Smooth muscle cell (in vitro differentiated cells): Measurements from ENCODE around the gene WTIP. TPM values are rescaled to one million over a fixed set of nuclear protein-coding genes. Genes with fewer than 3 reads are reported as not detected.

Source experiments
- DNase-seq: peaks from one replicate; lab custom pipeline; 2025; ENCODE audit not compliant: unreplicated experiment; lab: John Stamatoyannopoulos, UW
- H2AFZ ChIP-seq: fragments of 200-600 bp; sonication (generic); 2 replicates; pipeline ENCODE4 v1.6.0; 2016; ENCODE audit warnings: antibody characterized with exemption, low read depth, mild to moderate bottlenecking
- H3F3A ChIP-seq: fragments of 200-600 bp; sonication (generic); 2 replicates; pipeline ENCODE4 v1.6.0; 2017; ENCODE audit warnings: antibody characterized with exemption, low read depth
- H3K27ac ChIP-seq: fragments of 200-600 bp; sonication (generic); 2 replicates; pipeline ENCODE4 v1.5.1; 2016; ENCODE audit warnings: low read depth, mild to moderate bottlenecking
- H3K27me3 ChIP-seq: fragments of 200-600 bp; sonication (generic); 2 replicates; pipeline ENCODE4 v1.6.1; 2016; ENCODE audit warnings: low read depth, mild to moderate bottlenecking
- H3K36me3 ChIP-seq: fragments of 200-600 bp; sonication (generic); 2 replicates; pipeline ENCODE4 v1.5.1; 2016; ENCODE audit warnings: low read depth
- H3K4me1 ChIP-seq: fragments of 200-600 bp; sonication (generic); 2 replicates; pipeline ENCODE4 v1.5.1; 2016; ENCODE audit warnings: low read depth
- H3K4me2 ChIP-seq: fragments of 200-600 bp; sonication (generic); 2 replicates; pipeline ENCODE4 v1.6.0; 2016; ENCODE audit warnings: mild to moderate bottlenecking
- H3K4me3 ChIP-seq: fragments of 200-600 bp; sonication (generic); 2 replicates; pipeline ENCODE4 v1.5.1; 2016; ENCODE audit warnings: mild to moderate bottlenecking
- H3K79me2 ChIP-seq: fragments of 200-600 bp; sonication (generic); 2 replicates; pipeline ENCODE4 v1.6.0; 2016; ENCODE audit warnings: low read depth, mild to moderate bottlenecking
- H3K9ac ChIP-seq: fragments of 200-600 bp; sonication (generic); 2 replicates; pipeline ENCODE4 v1.6.0; 2016; ENCODE audit warnings: low read depth
- H3K9me3 ChIP-seq: fragments of 200-600 bp; sonication (generic); replicated peaks from 2 replicates; pipeline ENCODE4 v1.5.1; 2016; ENCODE audit warnings: low read depth
- H4K20me1 ChIP-seq: fragments of 200-600 bp; sonication (generic); 2 replicates; pipeline ENCODE4 v1.6.0; 2016; ENCODE audit warnings: low read depth
- CTCF ChIP-seq: fragments of 200-600 bp; sonication (generic); IDR thresholded peaks from 2 replicates; pipeline ENCODE4 v1.5.1; 2017; ENCODE audit warnings: borderline replicate concordance, mild to moderate bottlenecking, antibody characterized with exemption; ENCODE audit not compliant: insufficient read depth, poor library complexity, severe bottlenecking
- WGBS: methylation state at CpG from one replicate; pipeline ENCODE4 v1.1.7; 2016; ENCODE audit warnings: low lambda C conversion rate; 5-methylcytosine and 5-hydroxymethylcytosine counted together
- polyA plus RNA-seq: library from polyadenylated mRNA; unstranded; fragments of >200 nt; fragmentation: Nextera tagmentation; extraction: Ambion mirVana; gene quantifications from 2 replicates; pipeline ENCODE4 v1.2.1, GENCODE V29; 2016
- total RNA-seq: library from RNA; depleted of rRNA; stranded (reverse); fragments of >200 nt; gene quantifications from 2 replicates; pipeline ENCODE4 v1.2.3, GENCODE V29; 2014

Gene WTIP
- total RNA-seq = 9.5 and 13.8 TPM in 2 replicates
- polyA plus RNA-seq = 13.1 and 16.0 TPM in 2 replicates

DNA sequence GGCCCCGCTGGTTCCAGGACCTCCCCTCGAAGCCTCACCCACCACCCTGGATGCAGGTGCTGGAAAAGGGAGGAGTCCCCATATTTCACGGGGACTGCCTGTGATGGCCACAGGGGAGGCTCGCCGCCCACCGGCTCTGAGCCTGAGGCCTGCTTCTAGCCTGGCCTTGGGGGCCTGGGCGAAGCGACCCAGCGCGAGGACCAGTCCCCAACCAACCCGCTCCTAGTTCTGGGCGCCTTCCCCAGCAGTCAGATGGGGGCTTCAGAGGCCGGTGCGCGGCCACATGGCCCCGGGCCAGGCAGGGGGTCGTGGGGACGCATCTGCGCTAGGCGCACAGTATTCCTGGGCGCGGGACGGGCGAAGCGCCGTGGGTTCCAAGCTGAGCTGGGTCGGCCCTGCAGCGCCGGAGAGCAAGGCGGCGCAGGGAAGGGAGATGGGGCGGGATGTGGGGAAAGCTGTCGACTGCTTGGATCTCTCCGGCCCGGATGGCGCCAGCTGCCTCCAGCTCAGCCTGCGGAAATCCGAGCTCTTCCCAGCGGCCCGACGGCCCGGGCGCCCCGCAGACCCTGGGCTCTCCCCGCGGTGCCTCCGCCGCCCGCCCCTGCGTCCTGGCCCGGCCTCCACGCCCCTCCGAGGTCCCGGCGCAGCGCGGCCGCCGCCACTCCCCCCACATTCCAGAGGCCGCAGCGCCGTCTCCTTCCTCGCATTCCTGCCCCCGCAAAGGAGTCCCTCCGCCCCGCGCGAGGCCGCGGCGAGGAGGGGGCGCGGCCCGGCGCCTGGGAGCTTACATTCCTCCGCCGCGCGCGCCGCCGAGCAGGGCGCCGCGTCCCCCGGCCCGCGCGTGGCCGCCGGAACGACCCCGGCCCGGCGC is at the start of gene WTIP:
TSS of gene WTIP (plus strand) at position 788 of the 871 bp plus-strand sequence. CDS start 217 bp downstream, outside the sequence.
- Histone ChIP-seq H4K20me1 (peaks cover 38% of the 10 kb centered on the region), H3K27me3 (no peaks in the 10 kb centered on the region), H3K36me3 (no peaks in the 10 kb centered on the region), H3K27ac (peak within 1 kb of the TSS; percentile 63), H3K4me1 (peaks cover 10% of the 10 kb centered on the region), H2AFZ (peak within 1 kb of the TSS; percentile 72), H3K4me3 (peak within 1 kb of the TSS; percentile 84), H3K79me2 (peaks cover 41% of the 10 kb centered on the region), H3K9ac (peak within 1 kb of the TSS; percentile 64), H3K4me2 (peak within 1 kb of the TSS; percentile 97), H3K9me3 (no peaks in the 10 kb centered on the region), H3F3A (no peaks in the 10 kb centered on the region)
- peak; percentile 59 for DNase-seq
- WGBS = 8% methylated on average over 66 of the region's 95 CpGs
- no peak for TF ChIP-seq CTCF

- WGBS = 94% methylated on average over 5 of the region's 5 CpGs
- no peaks in the 10 kb centered on the region for H3F3A ChIP-seq
- H3K9ac ChIP-seq = no peak overlapping the region
- H3K79me2 ChIP-seq = peaks cover 86% of the 10 kb centered on the region
- no peak overlapping the region for H3K4me2 ChIP-seq
- no peaks in the 10 kb centered on the region for H3K9me3 ChIP-seq
- no peak overlapping the region for H3K4me3 ChIP-seq
- H2AFZ ChIP-seq = no peak overlapping the region
- no peak for DNase-seq
- no peak overlapping the region for H3K27ac ChIP-seq
- H3K36me3 ChIP-seq = peaks cover 6% of the 10 kb centered on the region
- no peak for TF ChIP-seq CTCF
- H4K20me1 ChIP-seq = peaks cover 90% of the 10 kb centered on the region
- H3K27me3 ChIP-seq = no peaks in the 10 kb centered on the region
- H3K4me1 ChIP-seq = peaks cover 24% of the 10 kb centered on the region
These were observed 48.8 kb upstream of the WTIP start for GRCh38 chr19:34432797-34433196.

- peaks cover 73% of the 10 kb centered on the region for H3K79me2 ChIP-seq
- H3K27ac ChIP-seq = no peak overlapping the region
- TF ChIP-seq CTCF = no peak
- H3K27me3 ChIP-seq = no peaks in the 10 kb centered on the region
- no peak overlapping the region for H3K9ac ChIP-seq
- H3K4me3 ChIP-seq = no peak overlapping the region
- no peak overlapping the region for H2AFZ ChIP-seq
- 100% methylated on average over 3 of the region's 3 CpGs for WGBS
- no peaks in the 10 kb centered on the region for H3F3A ChIP-seq
- no peaks in the 10 kb centered on the region for H3K9me3 ChIP-seq
- DNase-seq = no peak
- H3K4me1 ChIP-seq = no peaks in the 10 kb centered on the region
- peaks cover 23% of the 10 kb centered on the region for H3K36me3 ChIP-seq
- H4K20me1 ChIP-seq = peaks cover 95% of the 10 kb centered on the region
- no peak overlapping the region for H3K4me2 ChIP-seq
These were observed 44.8 kb upstream of the WTIP start for GRCh38 chr19:34436716-34437115.
